Cardiac fibroblast (primary cell): ENCODE measurements around the gene KCNQ1.
A peak's percentile ranks its signal among the peaks of the same experiment; 100 is the strongest.

Experiments
- DNase-seq, 2 donors: peaks; one replicate each; pipeline versions ENCODE4 v3.0.0 to v3.0.0-alpha.2; 2010; ENCODE audit warnings: low read depth in 2 of 2
- H3K4me3 ChIP-seq, 2 donors: replicated peaks in 1 of 2; 1 replicate in 1 of 2; 2 replicates in 1 of 2; pipeline ENCODE4 v1.5.1; 2011; ENCODE audit warnings: low read depth in 2 of 2, low read length in 2 of 2, mild to moderate bottlenecking in 2 of 2, moderate library complexity in 1 of 2
- CTCF ChIP-seq: IDR thresholded peaks from one replicate; pipeline ENCODE4 v1.5.1; 2011; ENCODE audit warnings: low read depth, mild to moderate bottlenecking, low read length, inconsistent platforms

KCNQ1 gene

GRCh38 chr11:2870460-2870859 lies 425.7 kb downstream of the KCNQ1 start:
- no peak overlapping the region for H3K4me3 ChIP-seq
- no peak for TF ChIP-seq CTCF
- DNase-seq = no peak

GRCh38 chr11:2870969-2871680 lies 426.3 kb downstream of the KCNQ1 start:
- no peak overlapping the region for H3K4me3 ChIP-seq
- DNase-seq = no peak
- TF ChIP-seq CTCF = no peak

GRCh38 chr11:2874963-2875362 lies 430.2 kb downstream of the KCNQ1 start:
- H3K4me3 ChIP-seq = no peak overlapping the region
- TF ChIP-seq CTCF = no peak
- DNase-seq = no peak

GRCh38 chr11:2877474-2877873 lies 432.7 kb downstream of the KCNQ1 start:
- peak in 1 of 2 donors; percentile 26 for DNase-seq
- no peak for TF ChIP-seq CTCF
- no peak overlapping the region for H3K4me3 ChIP-seq

GRCh38 chr11:2878782-2879181 lies 434.0 kb downstream of the KCNQ1 start:
- no peak for TF ChIP-seq CTCF
- no peak for DNase-seq
- H3K4me3 ChIP-seq = no peak overlapping the region

GRCh38 chr11:2880646-2881045 lies 435.8 kb downstream of the KCNQ1 start:
- DNase-seq = no peak
- no peak for TF ChIP-seq CTCF
- no peak overlapping the region for H3K4me3 ChIP-seq
